NT2/D1 (cell line): ENCODE measurements around the gene NR3C1.
"Not testable (repeated sequence)": the region's sequence is repeated elsewhere in the genome, so short reads cannot be mapped to it uniquely, and the experiment has no call there.

ENCODE experiments used
- DNase-seq: peaks from one replicate; pipeline ENCODE4 v3.0.0-alpha.2; 2011; ENCODE audit warnings: low read depth, low spot score
- H3K27me3 ChIP-seq: 2 replicates; pipeline ENCODE4 v1.6.0; 2011; ENCODE audit warnings: mild to moderate bottlenecking; ENCODE audit not compliant: insufficient read length, insufficient read depth
- H3K36me3 ChIP-seq: 2 replicates; pipeline ENCODE4 v1.6.1; 2011; ENCODE audit warnings: mild to moderate bottlenecking, low read length, mixed read lengths; ENCODE audit not compliant: insufficient read depth, insufficient read length
- H3K4me1 ChIP-seq: 2 replicates; pipeline ENCODE4 v1.5.1; 2011; ENCODE audit not compliant: insufficient read depth, insufficient read length
- H3K4me3 ChIP-seq: 2 replicates; pipeline ENCODE4 v1.5.1; 2011; ENCODE audit warnings: low read depth; ENCODE audit not compliant: insufficient read length
- H3K9ac ChIP-seq: 2 replicates; pipeline ENCODE4 v1.6.0; 2011; ENCODE audit warnings: low read depth; ENCODE audit not compliant: insufficient read length
- H3K9me3 ChIP-seq: 2 replicates; pipeline ENCODE4 v1.5.1; 2011; ENCODE audit warnings: mild to moderate bottlenecking, low read length; ENCODE audit not compliant: insufficient read depth
- SUZ12 ChIP-seq: IDR thresholded peaks from 2 replicates; pipeline ENCODE4 v1.6.1; 2011; ENCODE audit not compliant: insufficient read length, insufficient read depth; ENCODE audit errors: extremely low read depth
- YY1 ChIP-seq: IDR thresholded peaks from 2 replicates; pipeline ENCODE4 v1.6.1; 2011; ENCODE audit not compliant: insufficient read length, insufficient read depth
- ZNF274 ChIP-seq: IDR thresholded peaks from 2 replicates; pipeline ENCODE4 v1.6.1; 2011; ENCODE audit warnings: mild to moderate bottlenecking, low read depth, low read length

The NR3C1 gene

GRCh38 chr5:143338658-143339366 is 64.7 kb downstream of the NR3C1 start:
- no peaks in the 10 kb centered on the region for H3K27me3 ChIP-seq
- H3K4me1 ChIP-seq, result no peaks in the 10 kb centered on the region
- no peak overlapping the region for H3K9ac ChIP-seq
- H3K36me3 ChIP-seq, result no peaks in the 10 kb centered on the region
- TF ChIP-seq SUZ12 (no peak), ZNF274 (no peak), YY1 (no peak)
- H3K4me3 ChIP-seq, result no peak overlapping the region
- DNase-seq, result no peak
- H3K9me3 ChIP-seq, result no peaks in the 10 kb centered on the region

GRCh38 chr5:143337946-143338345 is 65.5 kb downstream of the NR3C1 start:
- DNase-seq, result no peak
- H3K4me3 ChIP-seq, result no peak overlapping the region
- H3K27me3 ChIP-seq, result no peaks in the 10 kb centered on the region
- no peak overlapping the region for H3K9ac ChIP-seq
- no peaks in the 10 kb centered on the region for H3K4me1 ChIP-seq
- H3K36me3 ChIP-seq, result no peaks in the 10 kb centered on the region
- TF ChIP-seq ZNF274 (no peak), YY1 (no peak), SUZ12 (no peak)
- no peaks in the 10 kb centered on the region for H3K9me3 ChIP-seq

- TF ChIP-seq ZNF274, result no peak
- TF ChIP-seq YY1, result no peak
- no peak for TF ChIP-seq SUZ12
- no peak for DNase-seq
- H3K9me3 ChIP-seq, result no peaks in the 10 kb centered on the region
- H3K4me1 ChIP-seq, result no peaks in the 10 kb centered on the region
- no peaks in the 10 kb centered on the region for H3K27me3 ChIP-seq
- no peak overlapping the region for H3K9ac ChIP-seq
- no peak overlapping the region for H3K4me3 ChIP-seq
- H3K36me3 ChIP-seq, result no peaks in the 10 kb centered on the region
These were observed 67.0 kb downstream of the NR3C1 start for GRCh38 chr5:143336485-143336884.

- H3K9me3 ChIP-seq, result no peaks in the 10 kb centered on the region
- DNase-seq, result no peak
- no peaks in the 10 kb centered on the region for H3K27me3 ChIP-seq
- no peak overlapping the region for H3K9ac ChIP-seq
- no peaks in the 10 kb centered on the region for H3K4me1 ChIP-seq
- no peak overlapping the region for H3K4me3 ChIP-seq
- no peaks in the 10 kb centered on the region for H3K36me3 ChIP-seq
- TF ChIP-seq SUZ12, result no peak
- no peak for TF ChIP-seq ZNF274
These were observed 68.6 kb downstream of the NR3C1 start for GRCh38 chr5:143334903-143335302.

GRCh38 chr5:143334380-143334779 is 69.1 kb downstream of the NR3C1 start:
- H3K4me3 ChIP-seq, H3K9ac ChIP-seq, H3K4me1 ChIP-seq, H3K36me3 ChIP-seq, H3K9me3 ChIP-seq, DNase-seq, H3K27me3 ChIP-seq: not testable (repeated sequence)

GRCh38 chr5:143331956-143332355 is 71.5 kb downstream of the NR3C1 start:
- Histone ChIP-seq H3K36me3 (no peaks in the 10 kb centered on the region), H3K9me3 (peaks cover 13% of the 10 kb centered on the region; the same call in 1 of the 2 replicates), H3K4me1 (no peaks in the 10 kb centered on the region), H3K9ac (no peak overlapping the region), H3K4me3 (no peak overlapping the region), H3K27me3 (no peaks in the 10 kb centered on the region)
- TF ChIP-seq YY1, result no peak
- TF ChIP-seq SUZ12, result no peak
- no peak for TF ChIP-seq ZNF274
- no peak for DNase-seq

- DNase-seq, result no peak
- H3K27me3 ChIP-seq, result no peaks in the 10 kb centered on the region
- no peaks in the 10 kb centered on the region for H3K36me3 ChIP-seq
- peaks cover 13% of the 10 kb centered on the region; the same call in 1 of the 2 replicates for H3K9me3 ChIP-seq
- no peak for TF ChIP-seq YY1
- TF ChIP-seq ZNF274, result no peak
- TF ChIP-seq SUZ12, result no peak
- H3K4me1 ChIP-seq, result no peaks in the 10 kb centered on the region
- H3K9ac ChIP-seq, result no peak overlapping the region
- no peak overlapping the region for H3K4me3 ChIP-seq
These were observed 73.6 kb downstream of the NR3C1 start for GRCh38 chr5:143329843-143330242.
